HG02938 (cell line): ENCODE data around the gene CRK.
A peak's percentile ranks its signal among the peaks of the same experiment; 100 is the strongest.
"Not testable (repeated sequence)": the region's sequence is repeated elsewhere in the genome, so short reads cannot be mapped to it uniquely, and the experiment has no call there.

Experiments
- ATAC-seq: cut with Tn5 transposase; IDR thresholded peaks from one replicate; pipeline ENCODE4 v1.9.1; 2021; ENCODE audit warnings: mild to moderate bottlenecking, moderate library complexity; ENCODE audit not compliant: unreplicated experiment

Gene CRK

GRCh38 chr17:1435326-1435725 is 20.7 kb downstream of the CRK start:
- ATAC-seq = no peak

DNA sequence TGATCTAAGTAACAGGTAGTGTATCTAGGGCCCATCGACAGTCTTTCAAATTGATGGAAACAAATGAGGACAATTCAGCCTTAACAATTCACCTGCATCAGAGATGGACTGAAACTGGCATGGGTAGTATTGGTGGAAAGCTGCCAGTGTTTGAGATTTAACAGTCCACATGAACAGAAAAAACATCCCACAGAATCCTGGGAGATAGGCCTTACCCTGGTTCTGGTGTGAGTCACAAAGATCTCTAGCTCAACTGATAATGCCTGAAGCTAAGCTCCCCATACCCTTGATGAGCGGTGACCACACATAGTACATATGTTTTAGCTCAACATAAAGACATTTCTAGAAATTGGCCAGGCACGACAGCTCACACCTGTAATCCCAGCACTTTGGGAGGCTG is 21.9 kb downstream of the CRK start:
- no peak for ATAC-seq

GRCh38 chr17:1431631-1432104 is 24.4 kb downstream of the CRK start:
- ATAC-seq = no peak

GRCh38 chr17:1423456-1424135 is 32.4 kb downstream of the CRK start:
- ATAC-seq = no peak

DNA sequence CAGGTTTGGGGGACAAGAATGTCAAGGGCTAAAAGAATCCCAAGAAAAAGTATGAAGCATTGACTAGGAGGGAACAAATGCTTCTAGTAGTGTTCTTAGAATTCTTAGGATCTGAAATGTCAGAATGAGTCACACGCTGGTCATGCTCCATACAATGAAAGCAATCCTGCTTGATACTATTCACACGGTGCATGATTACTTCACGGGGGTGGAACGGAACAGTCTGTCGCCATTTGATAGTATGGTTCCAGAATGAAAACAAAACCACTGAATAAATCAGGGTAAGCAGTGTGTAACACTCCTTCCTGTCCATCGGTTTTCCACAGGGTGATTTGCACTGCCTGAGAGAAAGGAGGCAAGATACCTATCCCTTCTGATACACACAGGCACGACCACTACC is 33.1 kb downstream of the CRK start:
- no peak for ATAC-seq

DNA sequence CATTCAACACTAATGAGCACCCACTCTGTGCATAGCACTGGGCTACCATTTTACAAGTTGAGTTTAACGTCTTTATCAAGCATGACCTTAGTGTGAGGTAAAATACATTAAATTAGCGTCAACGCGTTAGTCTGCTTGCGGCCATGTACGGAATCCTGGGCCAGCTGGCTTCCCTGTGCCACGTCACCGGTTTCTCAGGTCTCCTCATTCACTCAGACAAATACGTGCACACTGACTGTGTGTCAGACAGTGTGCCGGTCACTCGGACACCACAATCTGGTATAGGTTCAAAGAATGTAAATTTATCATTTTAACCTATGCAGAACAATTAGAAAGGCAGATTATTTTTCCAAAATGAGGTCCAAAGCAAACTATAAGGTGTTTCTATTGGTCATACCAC is 34.6 kb downstream of the CRK start:
- ATAC-seq = no peak

- ATAC-seq = no peak
Measured at GRCh38 chr17:1420981-1421380, 35.1 kb downstream of the CRK start.

- no peak for ATAC-seq
Measured at GRCh38 chr17:1420163-1420562, 35.9 kb downstream of the CRK start.

- ATAC-seq = not testable (repeated sequence)
Measured at GRCh38 chr17:1418476-1418875, 37.6 kb downstream of the CRK start.

DNA sequence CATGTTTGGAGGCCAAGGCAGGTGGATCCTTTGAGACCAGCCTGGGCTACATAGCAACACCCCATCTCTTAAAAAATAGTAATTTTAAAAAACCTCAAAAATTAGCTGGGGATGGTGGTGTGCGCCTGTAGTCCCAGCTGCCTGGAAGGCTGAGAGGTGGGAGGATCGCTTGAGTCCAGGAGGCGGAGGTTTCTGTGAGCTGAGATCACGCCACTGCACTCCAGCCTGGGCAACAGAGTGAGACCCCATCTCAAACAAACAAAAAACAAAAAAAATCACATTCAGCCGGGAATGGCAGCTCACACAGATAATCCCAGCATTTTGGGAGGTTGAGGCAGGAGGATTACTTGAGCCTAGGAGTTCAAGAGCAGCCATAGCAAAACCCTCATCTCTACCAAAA is 39.6 kb downstream of the CRK start:
- ATAC-seq = no peak

- no peak for ATAC-seq
Measured at GRCh38 chr17:1414634-1415033, 41.4 kb downstream of the CRK start.

DNA sequence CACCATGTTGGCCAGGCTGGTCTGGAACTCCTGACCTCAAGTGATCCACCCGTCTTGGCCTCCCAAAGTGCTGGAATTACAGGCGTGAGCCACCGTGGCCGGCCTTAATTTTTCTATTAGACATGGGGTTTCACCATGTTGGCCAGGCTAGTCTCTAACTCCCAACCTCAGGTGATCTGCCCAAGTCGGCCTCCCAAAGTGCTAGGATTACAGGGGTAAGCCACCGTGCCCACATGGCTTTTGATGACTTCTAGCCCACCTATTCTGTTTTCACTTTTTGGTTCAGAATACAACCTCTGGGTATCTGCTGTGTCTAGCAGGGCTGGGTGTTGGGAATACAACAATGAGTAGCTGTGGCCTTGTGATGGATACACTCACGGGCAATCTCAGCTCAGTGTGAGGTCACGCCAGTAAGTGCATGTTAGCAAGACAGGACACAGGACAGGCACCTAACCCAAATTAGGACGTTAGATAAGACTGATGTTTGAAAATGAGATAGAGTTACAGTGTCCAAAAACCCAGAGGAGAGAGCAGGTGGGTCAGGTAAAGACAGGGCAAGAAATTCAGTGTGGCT is 41.9 kb downstream of the CRK start:
- no peak for ATAC-seq

- no peak for ATAC-seq
Measured at GRCh38 chr17:1413281-1413791, 42.7 kb downstream of the CRK start.

- no peak for ATAC-seq
Measured at GRCh38 chr17:1412185-1413110, 43.6 kb downstream of the CRK start.

- ATAC-seq = no peak
Measured at GRCh38 chr17:1402262-1402586, 53.8 kb downstream of the CRK start.

DNA sequence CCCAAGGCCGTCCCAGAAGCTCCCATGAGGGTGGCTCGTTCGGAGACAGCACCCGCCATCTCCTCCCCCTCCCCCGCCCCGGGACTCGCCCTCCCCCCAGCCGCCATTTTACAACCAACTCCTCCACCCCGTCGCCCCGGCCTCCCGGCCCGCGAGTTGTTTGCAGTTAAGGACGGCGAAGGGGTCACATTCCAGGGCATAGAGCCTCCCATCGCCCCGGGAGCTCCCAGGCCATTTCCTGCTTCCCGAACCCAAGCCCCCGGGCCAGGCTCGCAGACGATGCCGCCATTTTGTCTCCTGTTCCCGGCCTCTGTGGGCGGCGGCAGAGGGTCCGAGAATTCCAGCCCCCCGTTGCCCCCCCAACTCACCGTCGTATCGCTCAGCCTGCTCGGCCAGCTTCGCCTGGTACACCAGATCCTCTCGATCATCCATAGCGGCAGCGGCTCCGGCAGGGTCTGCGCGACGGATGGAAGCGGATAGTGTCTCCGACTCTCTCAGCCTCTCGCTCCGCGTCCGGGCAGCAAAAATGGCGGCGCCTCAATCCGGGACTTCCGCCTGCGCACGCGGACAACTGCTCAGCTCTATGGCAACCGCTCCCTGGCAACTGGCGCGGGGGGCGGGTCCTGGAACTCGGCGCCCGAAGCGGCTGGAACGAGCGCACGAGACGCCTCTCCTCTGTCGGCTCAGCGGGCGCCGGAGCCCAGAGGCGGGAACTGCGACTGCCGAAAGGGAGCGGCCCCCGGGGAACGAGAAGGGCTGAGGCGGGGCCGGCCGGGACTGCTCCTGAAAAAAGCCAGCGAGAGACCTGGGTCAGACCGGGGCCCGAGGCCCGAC is 56.1 kb downstream of the CRK start, which contains the start of gene YWHAE:
YWHAE (minus strand) TSS at position 544 of the 834 bp plus-strand sequence; CDS start at position 432, 112 bp downstream.
- peak; percentile 85 for ATAC-seq

GRCh38 chr17:1398931-1399678 is 56.9 kb downstream of the CRK start:
- ATAC-seq = peak; percentile 14

- ATAC-seq = no peak
Measured at GRCh38 chr17:1398028-1398427, 58.0 kb downstream of the CRK start.

DNA sequence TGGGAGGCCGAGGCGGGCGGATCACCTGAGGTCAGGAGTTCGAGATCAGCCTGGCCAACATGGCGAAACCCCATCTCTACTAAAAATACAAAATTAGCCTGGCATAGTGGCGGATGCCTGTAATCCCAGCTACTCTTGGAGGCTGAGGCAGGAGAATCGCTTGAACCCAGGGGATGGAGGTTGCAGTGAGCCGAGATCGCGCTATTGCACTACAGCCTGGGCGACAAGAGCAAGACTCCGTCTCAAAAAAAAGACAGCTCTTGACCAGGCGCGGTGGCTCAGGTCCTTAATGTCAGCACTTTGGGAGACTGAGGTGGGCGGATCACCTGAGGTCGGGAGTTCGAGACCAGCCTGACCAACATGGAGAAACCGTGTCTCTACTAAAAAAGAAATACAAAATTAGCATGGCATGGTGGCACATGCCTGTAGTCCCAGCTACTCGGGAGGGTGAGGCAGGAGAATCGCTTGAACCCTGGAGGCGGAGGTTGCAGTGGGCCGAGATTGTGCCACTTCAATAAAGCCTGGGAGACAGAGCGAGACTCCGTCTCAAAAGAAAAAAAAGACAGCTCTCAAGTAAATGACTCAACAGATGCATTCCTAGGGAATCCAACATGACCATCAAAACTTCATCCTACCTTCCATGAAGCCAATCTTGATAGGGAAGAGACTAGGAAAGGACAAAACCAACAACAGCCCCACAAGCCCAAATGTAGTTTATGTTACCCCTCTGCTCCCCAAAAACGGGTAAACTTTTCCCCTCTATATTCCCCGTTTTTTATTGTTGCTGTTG is 60.0 kb downstream of the CRK start:
- ATAC-seq = not testable (repeated sequence)
